Adrenal gland (tissue), 12 donors: ENCODE measurements around the gene GPR176. TPM values are rescaled to one million over a fixed set of nuclear protein-coding genes. Genes with fewer than 3 reads are reported as not detected.

Source experiments
- DNase-seq, 7 donors: peaks; one replicate each; pipeline ENCODE4 v3.0.0-alpha.2; 2019 to 2020
- H3K27ac ChIP-seq, 5 donors: fragments of 200-600 bp; sonication (generic) in 4 of 5; 1 replicate in 3 of 5; 2 replicates in 2 of 5; pipeline versions ENCODE4 v1.5.1 to v1.8.0; 2016 to 2020; ENCODE audit warnings: mild to moderate bottlenecking in 1 of 5
- H3K27me3 ChIP-seq: fragments of 200-600 bp; 2 replicates; pipeline ENCODE4 v1.8.0; 2021
- H3K36me3 ChIP-seq, 2 donors: fragments of 200-600 bp; replicated peaks in 1 of 2; 1 replicate in 1 of 2; 2 replicates in 1 of 2; pipeline versions ENCODE4 v1.5.1 to v1.8.0; 2018 to 2022
- H3K4me1 ChIP-seq, 2 donors: fragments of 200-600 bp; replicated peaks in 1 of 2; 1 replicate in 1 of 2; 2 replicates in 1 of 2; pipeline versions ENCODE4 v1.5.1 to v1.8.0; 2018 to 2021
- H3K4me3 ChIP-seq, 4 donors: fragments of 200-600 bp; sonication (generic) in 3 of 4; one replicate each; pipeline ENCODE4 v1.5.1; 2016 to 2018
- H3K9me3 ChIP-seq, 3 donors: fragments of 200-600 bp; sonication (generic) in 1 of 3; replicated peaks in 1 of 3; 1 replicate in 2 of 3; 2 replicates in 1 of 3; pipeline versions ENCODE4 v1.5.1 to v1.8.0; 2016 to 2021
- POLR2A ChIP-seq, 2 donors: fragments of 450-650 bp; IDR thresholded peaks; one replicate each; pipeline ENCODE4 v1.6.1; 2017; ENCODE audit warnings: antibody characterized with exemption in 2 of 2, mild to moderate bottlenecking in 2 of 2, moderate library complexity in 1 of 2
- WGBS, 4 donors: extraction: QIAGEN DNeasy Blood & Tissue Kit in 2 of 4; methylation state at CpG; one replicate each; pipeline versions ENCODE4 v1.1.5 to v1.1.7; 2013 to 2017; 5-methylcytosine and 5-hydroxymethylcytosine counted together
- intact Hi-C, 2 donors: fragments of 100-400 bp; cut with DNase I; formaldehyde crosslinking; loops; one replicate each; pipeline versions ENCODE4 v1.14.1 to v1.15.0; 2022 to 2023
- polyA plus RNA-seq, 3 donors: library from polyadenylated mRNA; stranded (reverse); fragments of 200-250 nt in 2 of 3; fragments of 350-450 nt in 1 of 3; fragmentation: Illumina TruSeq in 1 of 3; extraction: RNeasy Lipid Tissue Mini Kit (QIAGEN cat#74804) in 1 of 3; gene quantifications; one replicate each; pipeline ENCODE4 v1.2.3, GENCODE V29; 2013 to 2014
- total RNA-seq, 9 donors: library from RNA; depleted of rRNA in 4 of 9; stranded (reverse); fragments of >200 nt in 4 of 9; fragments of 120-200 nt in 1 of 9; fragmentation: NEBNext Ultra II Directional in 1 of 9; extraction: Animal tissue kit (Norgen Biotek cat#: 25700) in 1 of 9; gene quantifications; one replicate each; pipeline versions ENCODE4 v1.1.0 to v1.2.4, GENCODE V29; 2013 to 2023
- TF ChIP-seq, protein P1 (sequence below), 6 experiments: fragments of 450-650 bp in 4 of 6; fragments of 200-600 bp in 2 of 6; sonication (generic) in 1 of 6; IDR thresholded peaks; 1 replicate in 5 of 6; 2 replicates in 1 of 6; pipeline versions ENCODE4 v1.5.1 to v1.8.0; 2016 to 2021; ENCODE audit warnings: antibody characterized with exemption in 6 of 6, mild to moderate bottlenecking in 2 of 6, moderate library complexity in 1 of 6
- donor health status: healthy with polysubstance abuse.
- donor health status: Bipolar disorder and iron deficiency.
- donor health status: DM: yes; HTN: yes; CAD: no.
- donor health status: DM: no; HTN: no; CAD: no.
- donor health status: DM: no; HTN: no; CAD: no.
- donor health status: DM: yes; HTN: yes; CAD: no.

GPR176 gene
- total and polyA plus RNA-seq, 12 donors, result 1.4 to 12.7 (median 5.6) TPM

DNA sequence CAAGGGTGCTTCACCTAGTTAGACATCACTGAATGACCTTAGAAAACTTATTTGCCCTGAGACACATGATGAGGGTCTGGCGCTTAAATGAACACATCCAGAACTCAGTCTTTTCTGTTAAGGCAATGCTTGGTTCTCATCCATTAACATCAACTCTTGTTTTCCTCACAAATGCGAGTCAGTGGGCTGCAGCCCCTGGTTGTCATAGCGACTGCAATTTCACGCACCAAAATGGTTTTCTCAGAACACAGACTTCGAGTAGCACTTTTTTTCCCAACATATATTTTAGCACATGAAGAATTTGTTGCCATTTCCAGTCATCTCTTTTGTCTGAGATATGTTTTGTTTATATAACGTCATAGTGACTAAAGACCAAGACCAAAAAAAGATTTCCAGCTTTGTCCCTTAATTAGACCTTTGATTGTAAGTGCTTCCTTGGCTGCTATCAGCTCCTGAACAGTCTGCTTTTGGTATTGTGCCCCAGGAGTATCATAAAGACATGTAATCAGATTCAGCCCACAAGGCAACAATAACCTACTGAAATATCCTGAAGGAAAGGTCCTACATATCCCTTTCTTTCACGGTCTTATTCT lies 68.5 kb downstream of the GPR176 start:
- Histone ChIP-seq H3K4me1 (no peaks in the 10 kb centered on the region), H3K36me3 (no peaks in the 10 kb centered on the region), H3K4me3 (no peak overlapping the region), H3K27ac (no peak overlapping the region), H3K27me3 (no peaks in the 10 kb centered on the region), H3K9me3 (no peaks in the 10 kb centered on the region)
- 33 to 46% (median 37%) methylated on average over 7 of the region's 7 CpGs for WGBS, 4 donors
- TF ChIP-seq POLR2A (IDR thresholded peaks at IDR 0.05), result no peak
- TF ChIP-seq, protein P1, sequence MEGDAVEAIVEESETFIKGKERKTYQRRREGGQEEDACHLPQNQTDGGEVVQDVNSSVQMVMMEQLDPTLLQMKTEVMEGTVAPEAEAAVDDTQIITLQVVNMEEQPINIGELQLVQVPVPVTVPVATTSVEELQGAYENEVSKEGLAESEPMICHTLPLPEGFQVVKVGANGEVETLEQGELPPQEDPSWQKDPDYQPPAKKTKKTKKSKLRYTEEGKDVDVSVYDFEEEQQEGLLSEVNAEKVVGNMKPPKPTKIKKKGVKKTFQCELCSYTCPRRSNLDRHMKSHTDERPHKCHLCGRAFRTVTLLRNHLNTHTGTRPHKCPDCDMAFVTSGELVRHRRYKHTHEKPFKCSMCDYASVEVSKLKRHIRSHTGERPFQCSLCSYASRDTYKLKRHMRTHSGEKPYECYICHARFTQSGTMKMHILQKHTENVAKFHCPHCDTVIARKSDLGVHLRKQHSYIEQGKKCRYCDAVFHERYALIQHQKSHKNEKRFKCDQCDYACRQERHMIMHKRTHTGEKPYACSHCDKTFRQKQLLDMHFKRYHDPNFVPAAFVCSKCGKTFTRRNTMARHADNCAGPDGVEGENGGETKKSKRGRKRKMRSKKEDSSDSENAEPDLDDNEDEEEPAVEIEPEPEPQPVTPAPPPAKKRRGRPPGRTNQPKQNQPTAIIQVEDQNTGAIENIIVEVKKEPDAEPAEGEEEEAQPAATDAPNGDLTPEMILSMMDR (IDR thresholded peaks at IDR 0.05), result no peak
- DNase-seq, result no peak
- intact Hi-C loops, result no loop called here

DNA sequence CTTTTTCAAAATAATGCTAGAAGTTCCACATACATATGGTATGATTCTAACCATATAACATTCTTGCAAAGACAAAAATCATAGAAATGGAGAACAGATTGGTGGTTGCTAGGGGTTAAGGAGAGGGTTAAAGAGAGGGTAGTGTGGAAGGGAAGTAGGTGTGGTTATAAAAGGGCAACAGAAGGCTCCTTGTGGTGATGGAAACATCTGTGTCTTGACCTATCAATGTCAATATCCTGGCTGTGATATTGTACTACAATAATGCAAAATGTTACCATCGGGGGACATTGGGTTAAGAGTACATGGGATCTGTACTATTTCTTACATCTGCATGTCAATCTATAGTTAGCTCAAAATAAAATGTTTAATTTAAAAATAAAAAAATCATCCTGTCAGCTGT lies 69.6 kb downstream of the GPR176 start:
- Histone ChIP-seq H3K4me3 (no peak overlapping the region), H3K4me1 (no peaks in the 10 kb centered on the region), H3K9me3 (no peaks in the 10 kb centered on the region), H3K36me3 (no peaks in the 10 kb centered on the region), H3K27ac (no peak overlapping the region), H3K27me3 (no peaks in the 10 kb centered on the region)
- no peak for DNase-seq
- WGBS, 4 donors, result 70 to 86% (median 77%) methylated on average over 1 of the region's 1 CpG
- intact Hi-C loops, result no loop called here
- no peak for TF ChIP-seq POLR2A (IDR thresholded peaks at IDR 0.05)
- TF ChIP-seq, protein P1 (IDR thresholded peaks at IDR 0.05), result no peak

DNA sequence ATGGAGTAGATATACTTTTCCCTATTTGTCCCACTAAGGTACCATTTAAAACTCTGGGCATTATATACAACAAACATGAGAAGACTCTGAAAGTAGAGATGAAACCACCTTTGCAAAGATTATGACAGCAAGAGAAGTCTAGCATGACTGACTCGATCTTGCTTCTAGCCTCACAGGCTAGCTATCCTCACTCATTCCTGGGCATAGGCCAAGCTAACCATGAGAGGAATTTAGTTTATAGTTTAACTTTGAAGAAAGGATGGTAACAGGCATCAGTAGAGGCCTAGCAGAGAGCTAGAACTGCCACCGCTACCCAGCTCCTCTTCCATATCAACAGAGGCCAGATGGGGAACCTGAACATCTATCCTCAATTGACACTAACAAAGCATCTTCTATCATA lies 74.0 kb downstream of the GPR176 start:
- Histone ChIP-seq H3K36me3 (no peaks in the 10 kb centered on the region), H3K27ac (no peak overlapping the region), H3K9me3 (no peaks in the 10 kb centered on the region), H3K4me3 (no peak overlapping the region), H3K27me3 (no peaks in the 10 kb centered on the region), H3K4me1 (no peaks in the 10 kb centered on the region)
- TF ChIP-seq, protein P1 (IDR thresholded peaks at IDR 0.05), result no peak
- TF ChIP-seq POLR2A (IDR thresholded peaks at IDR 0.05), result no peak
- WGBS, 4 donors, result 85 to 97% (median 94%) methylated on average over 2 of the region's 2 CpGs
- DNase-seq, result no peak
- intact Hi-C loops, result no loop called here

DNA sequence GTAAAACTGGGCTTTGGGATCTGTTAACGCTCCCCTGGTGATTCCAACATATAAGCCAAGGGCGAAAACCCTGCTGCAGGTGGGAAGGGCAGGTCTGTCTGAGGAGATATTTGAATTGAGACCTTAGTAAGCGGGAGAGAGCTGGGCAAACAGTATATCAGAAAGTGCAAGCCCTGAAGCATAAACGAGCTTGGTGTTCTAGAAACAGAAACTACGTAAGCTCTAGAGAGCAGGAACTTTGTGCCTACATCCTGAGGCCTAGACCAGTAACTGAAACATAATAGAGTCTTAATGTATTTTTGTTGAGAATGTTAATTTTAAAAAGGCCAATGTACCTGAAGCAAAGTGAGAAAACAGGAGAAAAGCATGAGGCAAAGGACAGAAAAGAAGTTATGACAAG lies 74.5 kb downstream of the GPR176 start:
- no peaks in the 10 kb centered on the region for H3K36me3 ChIP-seq
- TF ChIP-seq, protein P1 (IDR thresholded peaks at IDR 0.05), result no peak
- TF ChIP-seq POLR2A (IDR thresholded peaks at IDR 0.05), result no peak
- no peak overlapping the region for H3K4me3 ChIP-seq
- intact Hi-C loops, result no loop called here
- H3K27me3 ChIP-seq, result no peaks in the 10 kb centered on the region
- DNase-seq, result no peak
- H3K27ac ChIP-seq, result no peak overlapping the region
- WGBS, 4 donors, result 87 to 92% (median 90%) methylated on average over 5 of the region's 5 CpGs
- no peaks in the 10 kb centered on the region for H3K9me3 ChIP-seq
- no peaks in the 10 kb centered on the region for H3K4me1 ChIP-seq
